ENCODE measurements around the gene VWA2.

Gene VWA2

DNA sequence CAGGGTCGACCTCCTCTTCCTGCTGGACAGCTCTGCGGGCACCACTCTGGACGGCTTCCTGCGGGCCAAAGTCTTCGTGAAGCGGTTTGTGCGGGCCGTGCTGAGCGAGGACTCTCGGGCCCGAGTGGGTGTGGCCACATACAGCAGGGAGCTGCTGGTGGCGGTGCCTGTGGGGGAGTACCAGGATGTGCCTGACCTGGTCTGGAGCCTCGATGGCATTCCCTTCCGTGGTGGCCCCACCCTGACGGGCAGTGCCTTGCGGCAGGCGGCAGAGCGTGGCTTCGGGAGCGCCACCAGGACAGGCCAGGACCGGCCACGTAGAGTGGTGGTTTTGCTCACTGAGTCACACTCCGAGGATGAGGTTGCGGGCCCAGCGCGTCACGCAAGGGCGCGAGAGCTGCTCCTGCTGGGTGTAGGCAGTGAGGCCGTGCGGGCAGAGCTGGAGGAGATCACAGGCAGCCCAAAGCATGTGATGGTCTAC, 46.9 kb downstream of the VWA2 start (continued):
- TF ChIP-seq, protein P1, sequence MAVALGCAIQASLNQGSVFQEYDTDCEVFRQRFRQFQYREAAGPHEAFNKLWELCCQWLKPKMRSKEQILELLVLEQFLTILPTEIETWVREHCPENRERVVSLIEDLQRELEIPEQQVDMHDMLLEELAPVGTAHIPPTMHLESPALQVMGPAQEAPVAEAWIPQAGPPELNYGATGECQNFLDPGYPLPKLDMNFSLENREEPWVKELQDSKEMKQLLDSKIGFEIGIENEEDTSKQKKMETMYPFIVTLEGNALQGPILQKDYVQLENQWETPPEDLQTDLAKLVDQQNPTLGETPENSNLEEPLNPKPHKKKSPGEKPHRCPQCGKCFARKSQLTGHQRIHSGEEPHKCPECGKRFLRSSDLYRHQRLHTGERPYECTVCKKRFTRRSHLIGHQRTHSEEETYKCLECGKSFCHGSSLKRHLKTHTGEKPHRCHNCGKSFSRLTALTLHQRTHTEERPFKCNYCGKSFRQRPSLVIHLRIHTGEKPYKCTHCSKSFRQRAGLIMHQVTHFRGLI (tag by site-specific recombination; IDR thresholded peaks at IDR 0.05), result no peak

DNA sequence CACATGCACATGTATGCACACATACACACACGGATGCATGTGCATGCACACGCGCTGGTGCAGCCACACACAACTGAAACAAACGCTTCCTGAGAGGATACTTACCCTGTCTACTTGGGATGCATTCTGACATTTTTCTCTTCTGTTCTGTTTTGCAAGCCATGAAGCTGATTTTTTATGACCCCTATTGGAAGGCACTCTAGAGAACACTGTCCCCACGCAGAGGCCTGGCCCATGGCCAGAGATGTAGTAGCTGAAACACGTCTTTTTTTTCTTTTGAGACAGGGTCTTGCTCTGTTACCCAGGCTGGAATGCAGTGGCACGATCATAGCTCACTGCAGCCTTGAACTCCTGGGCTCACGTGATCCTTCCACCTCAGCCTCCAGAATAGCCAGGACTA, 47.9 kb downstream of the VWA2 start:
- no peaks in the 10 kb centered on the region for H3K36me3 ChIP-seq (ENCODE audit: control insufficient read depth in 2 of 2, insufficient read depth in 1 of 2, low read length in 2 of 2)
- no peak for TF ChIP-seq ZNF514 (tag by site-specific recombination; IDR thresholded peaks at IDR 0.05)
- TF ChIP-seq, protein P2, sequence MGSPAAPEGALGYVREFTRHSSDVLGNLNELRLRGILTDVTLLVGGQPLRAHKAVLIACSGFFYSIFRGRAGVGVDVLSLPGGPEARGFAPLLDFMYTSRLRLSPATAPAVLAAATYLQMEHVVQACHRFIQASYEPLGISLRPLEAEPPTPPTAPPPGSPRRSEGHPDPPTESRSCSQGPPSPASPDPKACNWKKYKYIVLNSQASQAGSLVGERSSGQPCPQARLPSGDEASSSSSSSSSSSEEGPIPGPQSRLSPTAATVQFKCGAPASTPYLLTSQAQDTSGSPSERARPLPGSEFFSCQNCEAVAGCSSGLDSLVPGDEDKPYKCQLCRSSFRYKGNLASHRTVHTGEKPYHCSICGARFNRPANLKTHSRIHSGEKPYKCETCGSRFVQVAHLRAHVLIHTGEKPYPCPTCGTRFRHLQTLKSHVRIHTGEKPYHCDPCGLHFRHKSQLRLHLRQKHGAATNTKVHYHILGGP (tag by site-specific recombination; IDR thresholded peaks at IDR 0.05), result no peak
- no peak for TF ChIP-seq ZNF626 (tag by site-specific recombination; IDR thresholded peaks at IDR 0.05)
- no peak overlapping the region for H3K4me3 ChIP-seq (ENCODE audit: low read depth, low read length)
- H3K9me3 ChIP-seq (ENCODE audit: control insufficient read depth, insufficient read depth, low read depth, low read length), result no peaks in the 10 kb centered on the region
- CTCF ChIA-PET, result interaction anchor here (0.6 to 0.7 kb wide), 3 partner anchors 110 to 843 kb away, joined by 3 to 4 read pairs (median 3); no protein-coding TSS in a partner anchor
- H3K27ac ChIP-seq (ENCODE audit: extremely low read depth, low read depth, low read length), result no peak overlapping the region
- H3K4me1 ChIP-seq (ENCODE audit: control insufficient read depth, insufficient read depth, low read length), result no peaks in the 10 kb centered on the region
- POLR2A ChIA-PET, result no interaction called here

DNA sequence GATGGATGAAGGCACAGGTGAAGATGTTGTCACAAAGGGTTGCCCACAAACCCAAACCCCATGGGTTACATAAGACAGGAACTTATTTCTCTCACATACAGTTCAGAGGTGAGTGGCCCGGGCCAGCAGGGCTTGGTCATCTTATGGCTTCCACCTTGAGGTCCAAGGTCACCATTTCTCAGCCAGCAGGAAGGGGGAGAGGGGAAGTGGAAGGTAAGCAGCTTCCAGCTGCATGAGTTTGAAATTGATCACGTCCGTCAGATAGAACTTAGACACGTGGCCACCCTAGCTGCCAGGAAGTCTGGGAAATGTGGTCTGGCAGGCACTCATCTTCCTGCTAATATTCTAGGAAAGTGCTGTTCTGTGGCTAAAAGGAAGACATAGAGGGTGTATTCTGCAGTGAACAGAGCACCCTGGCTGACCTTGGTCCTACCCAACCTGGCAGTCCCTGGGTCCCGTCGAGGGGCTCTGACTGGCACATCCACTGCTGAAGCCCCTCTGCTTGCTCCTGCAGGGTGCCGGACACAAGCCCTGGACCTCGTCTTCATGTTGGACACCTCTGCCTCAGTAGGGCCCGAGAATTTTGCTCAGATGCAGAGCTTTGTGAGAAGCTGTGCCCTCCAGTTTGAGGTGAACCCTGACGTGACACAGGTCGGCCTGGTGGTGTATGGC, 49.5 kb downstream of the VWA2 start:
- ChIA-PET POLR2A (no interaction called here), CTCF (interaction anchor here (0.6 to 2.3 kb wide), 3 partner anchors 15 to 536 kb away, joined by 3 to 7 read pairs (median 4); no protein-coding TSS in a partner anchor)
- no peaks in the 10 kb centered on the region for H3K4me1 ChIP-seq (ENCODE audit: control insufficient read depth, insufficient read depth, low read length)
- TF ChIP-seq ZNF837 (tag by site-specific recombination; IDR thresholded peaks at IDR 0.05), result no peak
- H3K27ac ChIP-seq (ENCODE audit: extremely low read depth, low read depth, low read length), result no peak overlapping the region
- H3K9me3 ChIP-seq (ENCODE audit: control insufficient read depth, insufficient read depth, low read depth, low read length), result no peaks in the 10 kb centered on the region
- no peak overlapping the region for H3K4me3 ChIP-seq (ENCODE audit: low read depth, low read length)
- no peaks in the 10 kb centered on the region for H3K36me3 ChIP-seq (ENCODE audit: control insufficient read depth in 2 of 2, insufficient read depth in 1 of 2, low read length in 2 of 2)

DNA sequence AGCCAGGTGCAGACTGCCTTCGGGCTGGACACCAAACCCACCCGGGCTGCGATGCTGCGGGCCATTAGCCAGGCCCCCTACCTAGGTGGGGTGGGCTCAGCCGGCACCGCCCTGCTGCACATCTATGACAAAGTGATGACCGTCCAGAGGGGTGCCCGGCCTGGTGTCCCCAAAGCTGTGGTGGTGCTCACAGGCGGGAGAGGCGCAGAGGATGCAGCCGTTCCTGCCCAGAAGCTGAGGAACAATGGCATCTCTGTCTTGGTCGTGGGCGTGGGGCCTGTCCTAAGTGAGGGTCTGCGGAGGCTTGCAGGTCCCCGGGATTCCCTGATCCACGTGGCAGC, 50.0 kb downstream of the VWA2 start:
- POLR2A ChIA-PET, result no interaction called here
- no peaks in the 10 kb centered on the region for H3K36me3 ChIP-seq (ENCODE audit: control insufficient read depth in 2 of 2, insufficient read depth in 1 of 2, low read length in 2 of 2)
- CTCF ChIA-PET, result interaction anchor here (0.6 to 2.3 kb wide), 2 partner anchors 15 to 16 kb away, joined by 3 to 7 read pairs; no protein-coding TSS in a partner anchor
- no peaks in the 10 kb centered on the region for H3K4me1 ChIP-seq (ENCODE audit: control insufficient read depth, insufficient read depth, low read length)
- no peak overlapping the region for H3K27ac ChIP-seq (ENCODE audit: extremely low read depth, low read depth, low read length)
- no peaks in the 10 kb centered on the region for H3K9me3 ChIP-seq (ENCODE audit: control insufficient read depth, insufficient read depth, low read depth, low read length)
- TF ChIP-seq BCL11B (tag by site-specific recombination; IDR thresholded peaks at IDR 0.05; ENCODE audit: low read depth) (no peak), GFI1B (tag by site-specific recombination; IDR thresholded peaks at IDR 0.05) (no peak), OVOL3 (tag by site-specific recombination; IDR thresholded peaks at IDR 0.05) (no peak), ZNF664 (tag by site-specific recombination; IDR thresholded peaks at IDR 0.05) (no peak), ZNF391 (tag by site-specific recombination; IDR thresholded peaks at IDR 0.05; ENCODE audit: borderline replicate concordance, low read depth) (no peak), ZNF843 (tag by site-specific recombination; IDR thresholded peaks at IDR 0.05) (no peak), ZBTB7A (tag by site-specific recombination; IDR thresholded peaks at IDR 0.05; ENCODE audit: low read depth) (no peak)
- TF ChIP-seq, protein P3, sequence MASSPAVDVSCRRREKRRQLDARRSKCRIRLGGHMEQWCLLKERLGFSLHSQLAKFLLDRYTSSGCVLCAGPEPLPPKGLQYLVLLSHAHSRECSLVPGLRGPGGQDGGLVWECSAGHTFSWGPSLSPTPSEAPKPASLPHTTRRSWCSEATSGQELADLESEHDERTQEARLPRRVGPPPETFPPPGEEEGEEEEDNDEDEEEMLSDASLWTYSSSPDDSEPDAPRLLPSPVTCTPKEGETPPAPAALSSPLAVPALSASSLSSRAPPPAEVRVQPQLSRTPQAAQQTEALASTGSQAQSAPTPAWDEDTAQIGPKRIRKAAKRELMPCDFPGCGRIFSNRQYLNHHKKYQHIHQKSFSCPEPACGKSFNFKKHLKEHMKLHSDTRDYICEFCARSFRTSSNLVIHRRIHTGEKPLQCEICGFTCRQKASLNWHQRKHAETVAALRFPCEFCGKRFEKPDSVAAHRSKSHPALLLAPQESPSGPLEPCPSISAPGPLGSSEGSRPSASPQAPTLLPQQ (tag by site-specific recombination; IDR thresholded peaks at IDR 0.05), result no peak
- TF ChIP-seq, protein P4, sequence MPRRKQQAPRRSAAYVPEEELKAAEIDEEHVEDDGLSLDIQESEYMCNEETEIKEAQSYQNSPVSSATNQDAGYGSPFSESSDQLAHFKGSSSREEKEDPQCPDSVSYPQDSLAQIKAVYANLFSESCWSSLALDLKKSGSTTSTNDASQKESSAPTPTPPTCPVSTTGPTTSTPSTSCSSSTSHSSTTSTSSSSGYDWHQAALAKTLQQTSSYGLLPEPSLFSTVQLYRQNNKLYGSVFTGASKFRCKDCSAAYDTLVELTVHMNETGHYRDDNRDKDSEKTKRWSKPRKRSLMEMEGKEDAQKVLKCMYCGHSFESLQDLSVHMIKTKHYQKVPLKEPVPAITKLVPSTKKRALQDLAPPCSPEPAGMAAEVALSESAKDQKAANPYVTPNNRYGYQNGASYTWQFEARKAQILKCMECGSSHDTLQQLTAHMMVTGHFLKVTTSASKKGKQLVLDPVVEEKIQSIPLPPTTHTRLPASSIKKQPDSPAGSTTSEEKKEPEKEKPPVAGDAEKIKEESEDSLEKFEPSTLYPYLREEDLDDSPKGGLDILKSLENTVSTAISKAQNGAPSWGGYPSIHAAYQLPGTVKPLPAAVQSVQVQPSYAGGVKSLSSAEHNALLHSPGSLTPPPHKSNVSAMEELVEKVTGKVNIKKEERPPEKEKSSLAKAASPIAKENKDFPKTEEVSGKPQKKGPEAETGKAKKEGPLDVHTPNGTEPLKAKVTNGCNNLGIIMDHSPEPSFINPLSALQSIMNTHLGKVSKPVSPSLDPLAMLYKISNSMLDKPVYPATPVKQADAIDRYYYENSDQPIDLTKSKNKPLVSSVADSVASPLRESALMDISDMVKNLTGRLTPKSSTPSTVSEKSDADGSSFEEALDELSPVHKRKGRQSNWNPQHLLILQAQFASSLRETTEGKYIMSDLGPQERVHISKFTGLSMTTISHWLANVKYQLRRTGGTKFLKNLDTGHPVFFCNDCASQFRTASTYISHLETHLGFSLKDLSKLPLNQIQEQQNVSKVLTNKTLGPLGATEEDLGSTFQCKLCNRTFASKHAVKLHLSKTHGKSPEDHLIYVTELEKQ (tag by site-specific recombination; IDR thresholded peaks at IDR 0.05; ENCODE audit: borderline replicate concordance), result no peak
- TF ChIP-seq, protein P5, sequence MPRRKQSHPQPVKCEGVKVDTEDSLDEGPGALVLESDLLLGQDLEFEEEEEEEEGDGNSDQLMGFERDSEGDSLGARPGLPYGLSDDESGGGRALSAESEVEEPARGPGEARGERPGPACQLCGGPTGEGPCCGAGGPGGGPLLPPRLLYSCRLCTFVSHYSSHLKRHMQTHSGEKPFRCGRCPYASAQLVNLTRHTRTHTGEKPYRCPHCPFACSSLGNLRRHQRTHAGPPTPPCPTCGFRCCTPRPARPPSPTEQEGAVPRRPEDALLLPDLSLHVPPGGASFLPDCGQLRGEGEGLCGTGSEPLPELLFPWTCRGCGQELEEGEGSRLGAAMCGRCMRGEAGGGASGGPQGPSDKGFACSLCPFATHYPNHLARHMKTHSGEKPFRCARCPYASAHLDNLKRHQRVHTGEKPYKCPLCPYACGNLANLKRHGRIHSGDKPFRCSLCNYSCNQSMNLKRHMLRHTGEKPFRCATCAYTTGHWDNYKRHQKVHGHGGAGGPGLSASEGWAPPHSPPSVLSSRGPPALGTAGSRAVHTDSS (tag by site-specific recombination; IDR thresholded peaks at IDR 0.05), result no peak
- H3K4me3 ChIP-seq (ENCODE audit: low read depth, low read length), result no peak overlapping the region
